ENCODE results near the gene GNAZ. TPM values are rescaled to one million over a fixed set of nuclear protein-coding genes. Genes with fewer than 3 reads are reported as not detected.

Gene GNAZ
- total RNA-seq, 4 donors from 2014 or later: 5.6 to 21.6 (median 12.1) TPM

DNA sequence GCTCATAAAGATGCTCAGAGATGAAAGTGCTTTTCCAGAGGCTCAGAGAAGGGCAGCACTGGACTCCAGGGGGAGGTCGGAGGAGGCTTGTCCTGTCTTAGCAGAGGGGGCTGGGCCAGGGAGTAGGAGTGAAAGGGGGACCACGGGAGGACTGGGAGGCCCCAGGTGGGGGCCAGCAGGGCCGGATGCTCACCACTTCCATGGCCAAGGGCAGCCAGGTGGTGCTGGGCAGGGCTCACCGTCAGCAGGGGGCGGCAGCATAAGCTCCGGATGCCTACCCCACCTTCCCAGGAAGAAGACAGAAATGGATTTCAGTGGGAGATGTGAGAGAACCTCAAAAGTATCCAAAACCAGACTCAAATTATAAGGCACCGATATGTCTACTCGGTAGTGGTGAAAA, 86.0 kb downstream of the GNAZ start:
- TF ChIP-seq, protein P1, sequence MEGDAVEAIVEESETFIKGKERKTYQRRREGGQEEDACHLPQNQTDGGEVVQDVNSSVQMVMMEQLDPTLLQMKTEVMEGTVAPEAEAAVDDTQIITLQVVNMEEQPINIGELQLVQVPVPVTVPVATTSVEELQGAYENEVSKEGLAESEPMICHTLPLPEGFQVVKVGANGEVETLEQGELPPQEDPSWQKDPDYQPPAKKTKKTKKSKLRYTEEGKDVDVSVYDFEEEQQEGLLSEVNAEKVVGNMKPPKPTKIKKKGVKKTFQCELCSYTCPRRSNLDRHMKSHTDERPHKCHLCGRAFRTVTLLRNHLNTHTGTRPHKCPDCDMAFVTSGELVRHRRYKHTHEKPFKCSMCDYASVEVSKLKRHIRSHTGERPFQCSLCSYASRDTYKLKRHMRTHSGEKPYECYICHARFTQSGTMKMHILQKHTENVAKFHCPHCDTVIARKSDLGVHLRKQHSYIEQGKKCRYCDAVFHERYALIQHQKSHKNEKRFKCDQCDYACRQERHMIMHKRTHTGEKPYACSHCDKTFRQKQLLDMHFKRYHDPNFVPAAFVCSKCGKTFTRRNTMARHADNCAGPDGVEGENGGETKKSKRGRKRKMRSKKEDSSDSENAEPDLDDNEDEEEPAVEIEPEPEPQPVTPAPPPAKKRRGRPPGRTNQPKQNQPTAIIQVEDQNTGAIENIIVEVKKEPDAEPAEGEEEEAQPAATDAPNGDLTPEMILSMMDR (IDR thresholded peaks at IDR 0.05): no peak
- TF ChIP-seq POLR2A (IDR thresholded peaks at IDR 0.05): no peak
- intact Hi-C loops (cut with DNase I; ENCODE audit: low total_unique reads): no loop called here
- Histone ChIP-seq H3K36me3 (no peaks in the 10 kb centered on the region), H3K27me3 (no peaks in the 10 kb centered on the region), H3K9me3 (no peaks in the 10 kb centered on the region), H3K4me1 (no peaks in the 10 kb centered on the region), H3K27ac (no peak overlapping the region), H3K4me3 (no peak overlapping the region)
- DNase-seq: no peak

DNA sequence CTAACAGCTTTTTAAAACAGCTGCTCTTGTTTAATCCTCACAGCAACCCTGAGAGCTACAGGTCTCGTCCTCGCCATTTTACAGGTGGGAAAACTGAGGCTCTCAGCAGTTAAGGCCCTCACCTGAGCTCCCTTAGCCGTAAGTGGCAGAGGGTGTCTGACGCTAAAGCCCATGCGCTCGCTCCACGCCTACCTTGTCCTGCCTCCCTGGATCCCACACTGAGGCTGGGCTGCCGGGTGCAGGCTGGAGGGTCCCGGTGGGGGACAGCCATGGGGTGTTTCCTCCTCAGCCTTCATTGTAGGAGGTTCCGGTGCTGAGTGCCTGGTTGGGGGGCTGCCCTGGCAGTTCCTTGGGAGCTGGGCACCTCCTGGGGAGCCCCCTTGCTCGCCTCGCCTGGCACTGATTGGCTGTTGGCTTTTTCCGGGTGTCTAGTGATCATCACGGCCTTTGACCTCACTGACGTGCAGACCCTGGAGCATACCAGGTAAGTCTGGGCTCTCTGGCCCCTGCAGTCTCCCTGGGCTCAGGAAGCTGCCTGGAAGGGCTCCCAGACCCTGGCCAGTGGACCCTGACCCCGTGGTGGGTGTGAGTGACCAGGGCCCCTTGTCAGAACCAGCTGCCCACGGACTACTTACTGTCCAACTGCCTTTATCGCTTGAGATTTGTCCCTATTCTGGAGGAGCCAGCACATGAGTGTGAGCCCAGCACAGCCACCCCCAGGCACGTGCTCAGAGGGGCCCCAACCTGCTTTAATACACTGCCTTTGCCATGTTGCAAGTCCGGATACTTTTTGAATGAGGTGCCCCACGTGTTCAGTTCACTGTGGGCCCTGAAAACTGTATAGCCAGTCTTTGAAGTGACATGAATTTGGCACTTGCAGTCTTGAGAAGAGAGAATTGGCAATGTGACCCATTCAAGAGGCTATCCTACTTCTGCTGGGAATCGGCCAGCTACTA, 87.5 kb downstream of the GNAZ start:
- intact Hi-C loops (cut with DNase I; ENCODE audit: low total_unique reads): no loop called here
- H3K36me3 ChIP-seq: no peaks in the 10 kb centered on the region
- TF ChIP-seq, protein P1 (IDR thresholded peaks at IDR 0.05): no peak
- no peak overlapping the region for H3K27ac ChIP-seq
- H3K4me1 ChIP-seq: no peaks in the 10 kb centered on the region
- H3K4me3 ChIP-seq: no peak overlapping the region
- no peaks in the 10 kb centered on the region for H3K9me3 ChIP-seq
- no peaks in the 10 kb centered on the region for H3K27me3 ChIP-seq
- no peak for DNase-seq

DNA sequence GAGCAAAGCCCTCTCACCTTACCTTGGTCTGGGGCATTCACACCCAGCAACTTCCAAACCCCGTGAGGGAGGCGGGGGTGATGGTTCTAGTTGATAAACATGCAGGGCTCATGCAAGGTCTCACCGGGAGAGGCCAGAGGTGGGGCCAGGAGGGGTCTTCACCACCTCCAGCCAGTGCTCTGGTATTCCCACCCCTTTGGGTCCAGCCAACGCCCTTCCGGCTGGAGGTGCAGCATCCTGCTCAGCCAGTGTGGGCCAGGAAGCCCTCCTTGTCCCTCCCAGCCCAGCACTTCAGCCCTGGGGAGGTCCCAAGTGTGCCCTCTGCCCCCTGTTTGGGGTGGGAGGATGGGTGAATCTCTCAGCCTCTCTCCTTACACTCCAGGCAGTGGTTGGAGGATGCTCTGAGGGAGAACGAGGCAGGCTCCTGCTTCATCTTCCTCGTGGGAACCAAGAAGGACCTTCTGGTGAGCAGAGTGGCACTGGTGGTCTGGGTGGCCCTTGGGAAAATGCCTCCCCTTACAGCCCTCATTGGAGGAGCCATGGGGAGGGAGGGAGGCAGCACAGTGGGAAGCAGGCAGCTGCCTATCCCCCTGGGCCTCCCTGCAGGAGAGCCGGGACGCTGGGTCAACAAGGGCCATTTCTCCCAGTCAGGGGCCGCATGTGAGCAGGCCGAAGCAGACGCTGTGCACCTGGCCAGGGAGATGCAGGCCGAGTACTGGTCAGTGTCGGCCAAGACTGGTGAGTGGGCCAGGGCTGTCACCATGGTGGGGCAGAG, 88.4 kb downstream of the GNAZ start:
- H3K36me3 ChIP-seq: no peaks in the 10 kb centered on the region
- H3K27me3 ChIP-seq: no peaks in the 10 kb centered on the region
- DNase-seq: no peak
- intact Hi-C loops (cut with DNase I; ENCODE audit: low total_unique reads): no loop called here
- H3K4me1 ChIP-seq: no peaks in the 10 kb centered on the region
- H3K9me3 ChIP-seq: no peaks in the 10 kb centered on the region
- H3K4me3 ChIP-seq: no peak overlapping the region
- H3K27ac ChIP-seq: no peak overlapping the region
- TF ChIP-seq, protein P1 (IDR thresholded peaks at IDR 0.05): no peak
- TF ChIP-seq POLR2A (IDR thresholded peaks at IDR 0.05): no peak

DNA sequence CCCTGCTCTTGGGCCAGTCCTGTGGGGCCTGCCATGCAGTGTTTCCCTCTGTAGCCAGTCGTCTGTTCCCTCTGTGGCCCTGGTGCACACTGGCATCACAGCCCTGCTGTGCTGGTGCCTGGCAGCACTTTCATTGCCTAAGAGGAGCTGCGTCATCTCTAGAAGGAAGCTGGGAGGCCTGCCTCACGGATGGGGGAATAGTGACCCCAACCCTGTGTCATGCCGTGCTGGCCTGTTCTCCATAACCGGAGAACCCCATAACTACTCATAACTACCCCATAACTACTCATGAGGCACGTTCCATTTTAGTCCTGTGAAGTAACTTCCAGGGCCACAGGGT, 88.9 kb downstream of the GNAZ start:
- Histone ChIP-seq H3K27ac (no peak overlapping the region), H3K36me3 (no peaks in the 10 kb centered on the region)
- intact Hi-C loops (cut with DNase I; ENCODE audit: low total_unique reads): no loop called here

More for the DNA sequence above, 88.9 kb downstream of the GNAZ start:
- no peak overlapping the region for H3K4me3 ChIP-seq
- H3K27me3 ChIP-seq: no peaks in the 10 kb centered on the region
- no peak for DNase-seq
- no peaks in the 10 kb centered on the region for H3K9me3 ChIP-seq
- no peaks in the 10 kb centered on the region for H3K4me1 ChIP-seq
- TF ChIP-seq POLR2A (IDR thresholded peaks at IDR 0.05): no peak
- TF ChIP-seq, protein P1 (IDR thresholded peaks at IDR 0.05): no peak
